KOPT-K1 (cell line): ENCODE data around the gene ZFAND2A.
"Not testable (repeated sequence)": the region's sequence is repeated elsewhere in the genome, so short reads cannot be mapped to it uniquely, and the experiment has no call there.

Source experiments
- H3K27ac ChIP-seq: fragments of 200-600 bp; sonication (generic); 2 replicates; pipeline ENCODE4 v1.5.1; 2016; ENCODE audit warnings: antibody characterized with exemption, mild to moderate bottlenecking, low read depth, low read length; ENCODE audit not compliant: poor library complexity, severe bottlenecking
- H3K36me3 ChIP-seq: fragments of 200-600 bp; sonication (generic); 2 replicates; pipeline ENCODE4 v1.5.1; 2017; ENCODE audit warnings: antibody characterized with exemption, mild to moderate bottlenecking, low read length, moderate library complexity; ENCODE audit not compliant: insufficient read depth
- H3K9me3 ChIP-seq: fragments of 200-600 bp; sonication (generic); 2 replicates; pipeline ENCODE4 v1.5.1; 2017; ENCODE audit warnings: antibody characterized with exemption, low read length, mild to moderate bottlenecking; ENCODE audit not compliant: insufficient read depth, poor library complexity, severe bottlenecking

ZFAND2A gene

GRCh38 chr7:1159891-1160669, at the start of gene ZFAND2A:
Gene ZFAND2A (minus strand): TSS chr7:1160196. CDS start chr7:1158212, 1,984 bp downstream.
- H3K36me3 ChIP-seq: peaks cover 47% of the 10 kb centered on the region
- peak within 1 kb of the TSS; percentile 88 for H3K27ac ChIP-seq
- H3K9me3 ChIP-seq: no peaks in the 10 kb centered on the region

- no peak overlapping the region for H3K27ac ChIP-seq
- no peaks in the 10 kb centered on the region for H3K9me3 ChIP-seq
- H3K36me3 ChIP-seq: no peaks in the 10 kb centered on the region
Observed at GRCh38 chr7:1209097-1209496, 49.1 kb upstream of the ZFAND2A start.

GRCh38 chr7:1205742-1206141, 45.7 kb upstream of the ZFAND2A start:
- H3K36me3 ChIP-seq, H3K9me3 ChIP-seq, H3K27ac ChIP-seq: not testable (repeated sequence)

GRCh38 chr7:1204460-1205140, 44.6 kb upstream of the ZFAND2A start:
- H3K27ac ChIP-seq: no peak overlapping the region
- no peaks in the 10 kb centered on the region for H3K36me3 ChIP-seq
- no peaks in the 10 kb centered on the region for H3K9me3 ChIP-seq

- H3K36me3 ChIP-seq, H3K27ac ChIP-seq, H3K9me3 ChIP-seq: not testable (repeated sequence)
Observed at GRCh38 chr7:1202914-1203313, 42.9 kb upstream of the ZFAND2A start.

GRCh38 chr7:1201916-1202315, 41.9 kb upstream of the ZFAND2A start:
- H3K27ac ChIP-seq: no peak overlapping the region
- no peaks in the 10 kb centered on the region for H3K9me3 ChIP-seq

GRCh38 chr7:1200045-1200444, 40.0 kb upstream of the ZFAND2A start:
- Histone ChIP-seq H3K27ac (no peak overlapping the region), H3K36me3 (no peaks in the 10 kb centered on the region), H3K9me3 (no peaks in the 10 kb centered on the region)

More at GRCh38 chr7:1201916-1202315, 41.9 kb upstream of the ZFAND2A start:
- no peaks in the 10 kb centered on the region for H3K36me3 ChIP-seq

GRCh38 chr7:1197997-1198625, 38.1 kb upstream of the ZFAND2A start:
- Histone ChIP-seq H3K36me3 (no peaks in the 10 kb centered on the region), H3K27ac (no peak overlapping the region), H3K9me3 (no peaks in the 10 kb centered on the region)

- no peaks in the 10 kb centered on the region for H3K9me3 ChIP-seq
- H3K36me3 ChIP-seq: no peaks in the 10 kb centered on the region
- no peak overlapping the region for H3K27ac ChIP-seq
Observed at GRCh38 chr7:1196950-1197349, 37.0 kb upstream of the ZFAND2A start.

GRCh38 chr7:1196441-1196840, 36.4 kb upstream of the ZFAND2A start:
- not testable (repeated sequence) for H3K27ac ChIP-seq, H3K9me3 ChIP-seq, H3K36me3 ChIP-seq

GRCh38 chr7:1193593-1194424, 33.8 kb upstream of the ZFAND2A start:
- H3K9me3 ChIP-seq: no peaks in the 10 kb centered on the region
- no peak overlapping the region for H3K27ac ChIP-seq
- H3K36me3 ChIP-seq: no peaks in the 10 kb centered on the region

- peak overlapping the region; percentile 61 for H3K27ac ChIP-seq
- no peaks in the 10 kb centered on the region for H3K9me3 ChIP-seq
- no peaks in the 10 kb centered on the region for H3K36me3 ChIP-seq
Observed at GRCh38 chr7:1192171-1192676, 32.2 kb upstream of the ZFAND2A start.

- Histone ChIP-seq H3K9me3 (no peaks in the 10 kb centered on the region), H3K36me3 (no peaks in the 10 kb centered on the region), H3K27ac (no peak overlapping the region)
Observed at GRCh38 chr7:1189986-1190772, 30.2 kb upstream of the ZFAND2A start.

- H3K27ac ChIP-seq: no peak overlapping the region
- H3K9me3 ChIP-seq: no peaks in the 10 kb centered on the region
- H3K36me3 ChIP-seq: no peaks in the 10 kb centered on the region
Observed at GRCh38 chr7:1188720-1189294, 28.8 kb upstream of the ZFAND2A start.
